ENCODE data around the gene VWA5A.
A peak's percentile ranks its signal among the peaks of the same experiment; 100 is the strongest.

DNA sequence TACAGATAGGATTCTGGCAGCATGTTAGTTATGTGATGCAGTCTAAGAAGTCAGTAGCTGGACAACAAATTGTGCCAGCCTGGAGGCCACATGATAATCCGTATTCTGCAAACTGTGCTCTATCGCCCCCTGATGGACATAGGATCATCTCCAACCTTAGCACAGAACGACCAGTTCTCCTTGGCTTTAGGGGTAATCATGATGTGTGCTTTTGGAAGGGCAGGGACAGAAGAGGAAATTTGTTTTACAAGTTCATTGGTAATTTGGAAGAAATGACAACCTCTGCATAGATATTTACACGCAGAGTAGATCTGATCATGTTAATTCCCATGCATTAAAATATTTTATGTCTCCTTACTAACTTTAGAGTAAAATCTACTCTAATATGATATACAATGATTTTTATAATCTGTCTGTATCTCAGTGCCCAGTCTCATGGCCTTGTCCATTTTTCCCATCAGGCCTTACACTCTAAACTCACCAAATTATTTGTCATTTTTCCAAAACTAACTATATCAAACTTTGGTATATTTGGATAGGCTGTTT lies 80.0 kb downstream of the VWA5A start:
- TF ChIP-seq, protein P1, sequence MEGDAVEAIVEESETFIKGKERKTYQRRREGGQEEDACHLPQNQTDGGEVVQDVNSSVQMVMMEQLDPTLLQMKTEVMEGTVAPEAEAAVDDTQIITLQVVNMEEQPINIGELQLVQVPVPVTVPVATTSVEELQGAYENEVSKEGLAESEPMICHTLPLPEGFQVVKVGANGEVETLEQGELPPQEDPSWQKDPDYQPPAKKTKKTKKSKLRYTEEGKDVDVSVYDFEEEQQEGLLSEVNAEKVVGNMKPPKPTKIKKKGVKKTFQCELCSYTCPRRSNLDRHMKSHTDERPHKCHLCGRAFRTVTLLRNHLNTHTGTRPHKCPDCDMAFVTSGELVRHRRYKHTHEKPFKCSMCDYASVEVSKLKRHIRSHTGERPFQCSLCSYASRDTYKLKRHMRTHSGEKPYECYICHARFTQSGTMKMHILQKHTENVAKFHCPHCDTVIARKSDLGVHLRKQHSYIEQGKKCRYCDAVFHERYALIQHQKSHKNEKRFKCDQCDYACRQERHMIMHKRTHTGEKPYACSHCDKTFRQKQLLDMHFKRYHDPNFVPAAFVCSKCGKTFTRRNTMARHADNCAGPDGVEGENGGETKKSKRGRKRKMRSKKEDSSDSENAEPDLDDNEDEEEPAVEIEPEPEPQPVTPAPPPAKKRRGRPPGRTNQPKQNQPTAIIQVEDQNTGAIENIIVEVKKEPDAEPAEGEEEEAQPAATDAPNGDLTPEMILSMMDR (IDR thresholded peaks at IDR 0.05; ENCODE audit: insufficient read depth, low read depth, low read length) = peak; percentile 71
- TF ChIP-seq EZH2 (IDR thresholded peaks at IDR 0.05; ENCODE audit: insufficient read depth, low read length) = no peak

Data from astrocyte (in vitro differentiated cells and primary cell).